ENCODE measurements around the gene DTX1. TPM values are rescaled to one million over a fixed set of nuclear protein-coding genes. Genes with fewer than 3 reads are reported as not detected.

The DTX1 gene
- total and polyA plus RNA-seq, 2 donors (not counting 3 experiments of a cell fraction or from before 2014, with no cell fraction given): 0.06 to 0.22 TPM

- POLR2A ChIA-PET: no interaction called here
- H4K20me1 ChIP-seq (replicated peaks; ENCODE audit: control insufficient read depth, extremely low read depth, insufficient read depth, low read length): no peaks in the 10 kb centered on the region
- no peak overlapping the region for H3K4me2 ChIP-seq (ENCODE audit: insufficient read depth, low read length)
- H3K27ac ChIP-seq (ENCODE audit: insufficient read depth, low read depth, low read length): no peak overlapping the region
- no peaks in the 10 kb centered on the region for H3K9me1 ChIP-seq (replicated peaks; ENCODE audit: control insufficient read depth, extremely low read depth, insufficient read depth, low read length)
- intact Hi-C loops (cut with micrococcal nuclease): no loop called here
- TF ChIP-seq POLR2A (IDR thresholded peaks at IDR 0.05; ENCODE audit: low read depth, low read length) (no peak), FOS (IDR thresholded peaks at IDR 0.05; ENCODE audit: borderline replicate concordance, insufficient read depth, low read length) (no peak), MAX (IDR thresholded peaks at IDR 0.05; ENCODE audit: insufficient read depth, insufficient read length) (no peak), GATA2 (IDR thresholded peaks at IDR 0.05; ENCODE audit: insufficient read depth, insufficient read length, low read depth, low read length) (no peak), POLR2AphosphoS5 (IDR thresholded peaks at IDR 0.05; ENCODE audit: insufficient read depth, low read depth, low read length) (no peak)
- dilution Hi-C loops (cut with MboI; ENCODE audit: extremely low pct_ligation_motif_present, low sequenced_read_pairs): no loop called here
- H3K36me3 ChIP-seq (ENCODE audit: control insufficient read depth in 2 of 2, extremely low read depth in 1 of 2, insufficient read depth in 2 of 2, low read length in 2 of 2): no peaks in the 10 kb centered on the region
- no peak overlapping the region for H3K4me3 ChIP-seq (replicated peaks in 1 of 3; ENCODE audit: insufficient read depth in 1 of 3, low read depth in 1 of 3, low read length in 3 of 3)
- no peaks in the 10 kb centered on the region for H3K4me1 ChIP-seq (ENCODE audit: control insufficient read depth, extremely low read depth, insufficient read depth, low read length)
- no peak overlapping the region for H3K9ac ChIP-seq (replicated peaks; ENCODE audit: extremely low read depth, insufficient read depth, low read length)
- H3K27me3 ChIP-seq (ENCODE audit: control insufficient read depth in 2 of 2, insufficient read depth in 2 of 2, low read length in 2 of 2): peaks cover 0 to 2% of the 10 kb centered on the region in 2 experiments
- H3K79me2 ChIP-seq (ENCODE audit: control insufficient read depth, insufficient read depth, low read length): no peaks in the 10 kb centered on the region
- no peak for FAIRE-seq
- H2AFZ ChIP-seq (ENCODE audit: low read depth, low read length): no peak overlapping the region
- no TSS peak for BruUV-seq (replicated peaks)
- CTCF ChIA-PET: no interaction called here
- H3K9me3 ChIP-seq (replicated peaks; ENCODE audit: control insufficient read depth, insufficient read depth, low read length): no peaks in the 10 kb centered on the region
- no peak for DNase-seq (ENCODE audit: low read depth, low spot score)
Observed at GRCh38 chr12:113143959-113144358, 87.4 kb downstream of the DTX1 start.

- BruUV-seq (replicated peaks): no TSS peak
- ChIA-PET POLR2A (no interaction called here), CTCF (interaction anchor here (1.0 kb wide), 1 partner anchor 152 kb away, joined by 4 read pairs; no protein-coding TSS in a partner anchor)
- Histone ChIP-seq H2AFZ (ENCODE audit: low read depth, low read length) (no peak overlapping the region), H3K79me2 (ENCODE audit: control insufficient read depth, insufficient read depth, low read length) (no peaks in the 10 kb centered on the region), H3K9me1 (replicated peaks; ENCODE audit: control insufficient read depth, extremely low read depth, insufficient read depth, low read length) (no peaks in the 10 kb centered on the region), H3K4me1 (ENCODE audit: control insufficient read depth, extremely low read depth, insufficient read depth, low read length) (no peaks in the 10 kb centered on the region), H3K4me3 (replicated peaks in 1 of 3; ENCODE audit: insufficient read depth in 1 of 3, low read depth in 1 of 3, low read length in 3 of 3) (no peak overlapping the region), H3K4me2 (ENCODE audit: insufficient read depth, low read length) (no peak overlapping the region), H3K9ac (replicated peaks; ENCODE audit: extremely low read depth, insufficient read depth, low read length) (no peak overlapping the region), H3K27ac (ENCODE audit: insufficient read depth, low read depth, low read length) (no peak overlapping the region), H3K36me3 (ENCODE audit: control insufficient read depth in 2 of 2, extremely low read depth in 1 of 2, insufficient read depth in 2 of 2, low read length in 2 of 2) (no peaks in the 10 kb centered on the region), H4K20me1 (replicated peaks; ENCODE audit: control insufficient read depth, extremely low read depth, insufficient read depth, low read length) (no peaks in the 10 kb centered on the region), H3K9me3 (replicated peaks; ENCODE audit: control insufficient read depth, insufficient read depth, low read length) (no peaks in the 10 kb centered on the region), H3K27me3 (ENCODE audit: control insufficient read depth in 2 of 2, insufficient read depth in 2 of 2, low read length in 2 of 2) (peaks cover 0 to 2% of the 10 kb centered on the region in 2 experiments)
- dilution Hi-C loops (cut with MboI; ENCODE audit: extremely low pct_ligation_motif_present, low sequenced_read_pairs): no loop called here
- FAIRE-seq: no peak
- TF ChIP-seq GATA2 (IDR thresholded peaks at IDR 0.05; ENCODE audit: insufficient read depth, insufficient read length, low read depth, low read length): no peak
- no peak for TF ChIP-seq POLR2AphosphoS5 (IDR thresholded peaks at IDR 0.05; ENCODE audit: insufficient read depth, low read depth, low read length)
- no peak for TF ChIP-seq FOS (IDR thresholded peaks at IDR 0.05; ENCODE audit: borderline replicate concordance, insufficient read depth, low read length)
- no peak for TF ChIP-seq POLR2A (IDR thresholded peaks at IDR 0.05; ENCODE audit: low read depth, low read length)
- TF ChIP-seq MAX (IDR thresholded peaks at IDR 0.05; ENCODE audit: insufficient read depth, insufficient read length): no peak
- no peak for TF ChIP-seq EZH2 (IDR thresholded peaks at IDR 0.05; ENCODE audit: borderline replicate concordance, low read depth, low read length, severe bottlenecking)
- no peak for TF ChIP-seq MYC (IDR thresholded peaks at IDR 0.05; ENCODE audit: low read depth, low read length)
- TF ChIP-seq CTCF (IDR thresholded peaks at IDR 0.05; ENCODE audit: extremely low read depth in 1 of 2, insufficient read depth in 1 of 2, low read depth in 1 of 2, low read length in 2 of 2): no peak
- no peak for TF ChIP-seq JUN (IDR thresholded peaks at IDR 0.05; ENCODE audit: borderline replicate concordance, insufficient read depth, insufficient read length, low read depth)
- DNase-seq (ENCODE audit: low read depth, low spot score): no peak
- intact Hi-C loops (cut with micrococcal nuclease): no loop called here
Observed at GRCh38 chr12:113144806-113145205, 88.3 kb downstream of the DTX1 start.
